K562 (cell line): ENCODE data around the gene JAKMIP1. TPM values are rescaled to one million over a fixed set of nuclear protein-coding genes. Genes with fewer than 3 reads are reported as not detected.

Source experiments
- ATAC-seq: fragments of 200-7000 bp; cut with Tn5 transposase; 3 replicates; pipeline ENCODE4 v1.9.1; 2020; ENCODE audit warnings: moderate library complexity
- BruUV-seq: library from RNA; stranded (reverse); fragments of 400-500 nt; replicated peaks from 2 replicates; lab custom pipeline; 2021; lab: Mats Ljungman, UMichigan
- CTCF ChIA-PET: fragments of 300-600 bp; formaldehyde crosslinking; extraction: SDS; loops from one replicate; lab custom pipeline; 2021; ENCODE audit warnings: low intra/inter-chr PET ratio; lab: Yijun Ruan, JAX
- POLR2A ChIA-PET: fragments of 300-600, 350-650 bp; sonication (Branson Sonifier 250); formaldehyde crosslinking; extraction: SDS; loops from one replicate; lab custom pipeline; 2021; ENCODE audit warnings: antibody characterized with exemption, inconsistent platforms; lab: Yijun Ruan, JAX
- DNase-seq, 4 experiments: peaks; one replicate each; pipeline versions ENCODE4 v3.0.0 to v3.0.0-alpha.2; 2011 to 2018; ENCODE audit warnings: low spot score in 3 of 4, mixed read lengths in 3 of 4; ENCODE audit errors: extremely low read depth in 1 of 4
- FAIRE-seq: peaks from 2 replicates; lab custom pipeline; 2011; peaks lifted over from hg19 to GRCh38; lab: Jason Lieb, UNC
- H2AFZ ChIP-seq: 2 replicates; pipeline ENCODE4 v1.6.0; 2011; ENCODE audit warnings: low read depth, low read length, control low read depth, inconsistent platforms
- H3K27ac ChIP-seq: fragments of 200-600 bp; 3 replicates; pipeline ENCODE4 v1.8.0; 2011; ENCODE audit warnings: low read depth, mild to moderate bottlenecking, control low read depth, inconsistent platforms, low read length, moderate library complexity, mixed read lengths; ENCODE audit errors: extremely low read depth
- H3K27me3 ChIP-seq, 2 experiments: fragments of 300-600 bp in 1 of 2; 2 replicates in 1 of 2; 3 replicates in 1 of 2; pipeline versions ENCODE4 v1.6.0 to v1.8.0; 2011; ENCODE audit warnings: inconsistent platforms in 2 of 2, low read length in 2 of 2, mild to moderate bottlenecking in 1 of 2, mixed read lengths in 1 of 2, moderate library complexity in 1 of 2; ENCODE audit not compliant: control insufficient read depth in 2 of 2, insufficient read depth in 2 of 2
- H3K36me3 ChIP-seq: fragments of 300-600 bp; 3 replicates; pipeline ENCODE4 v1.8.0; 2011; ENCODE audit warnings: mild to moderate bottlenecking, low read length, inconsistent platforms; ENCODE audit not compliant: control insufficient read depth, insufficient read depth
- H3K4me1 ChIP-seq, 2 experiments: fragments of 200-600 bp in 1 of 2; replicated peaks in 1 of 2; 2 replicates in 1 of 2; 3 replicates in 1 of 2; pipeline versions ENCODE4 v1.5.1 to v1.8.0; 2011; ENCODE audit warnings: inconsistent platforms in 2 of 2, low read length in 2 of 2, mild to moderate bottlenecking in 1 of 2, mixed read lengths in 1 of 2, moderate library complexity in 1 of 2; ENCODE audit not compliant: control insufficient read depth in 2 of 2, insufficient read depth in 2 of 2
- H3K4me2 ChIP-seq: 2 replicates; pipeline ENCODE4 v1.6.1; 2011; ENCODE audit warnings: low read length, control low read depth, inconsistent platforms, mixed read lengths; ENCODE audit not compliant: insufficient read depth
- H3K4me3 ChIP-seq: fragments of 200-600 bp; sonication (generic), shearing (Covaris generic); 2 replicates; pipeline ENCODE4 v1.5.1; 2016; ENCODE audit warnings: control low read depth, inconsistent platforms
- H3K79me2 ChIP-seq: fragments of 200-600 bp; 3 replicates; pipeline ENCODE4 v1.8.0; 2011; ENCODE audit warnings: low read length, inconsistent platforms; ENCODE audit not compliant: control insufficient read depth, insufficient read depth
- H3K9ac ChIP-seq, 2 experiments: 2 replicates each; pipeline versions ENCODE4 v1.6.0 to v1.6.1; 2011; ENCODE audit warnings: low read depth in 2 of 2, low read length in 2 of 2, control low read depth in 1 of 2, inconsistent platforms in 1 of 2, mild to moderate bottlenecking in 1 of 2, mixed read lengths in 1 of 2; ENCODE audit not compliant: insufficient read depth in 1 of 2
- H3K9me1 ChIP-seq: one replicate; pipeline ENCODE4 v1.6.0; 2011; ENCODE audit warnings: inconsistent platforms, mild to moderate bottlenecking, low read length, moderate library complexity; ENCODE audit not compliant: control insufficient read depth, insufficient read depth
- H3K9me3 ChIP-seq: replicated peaks from 2 replicates; pipeline ENCODE4 v1.5.1; 2011; ENCODE audit warnings: low read depth, low read length, inconsistent platforms; ENCODE audit not compliant: control insufficient read depth, insufficient read depth
- H4K20me1 ChIP-seq: replicated peaks from 2 replicates; pipeline ENCODE4 v1.6.1; 2011; ENCODE audit warnings: low read length, inconsistent platforms, mixed read lengths; ENCODE audit not compliant: control insufficient read depth, insufficient read depth
- AFF4 ChIP-seq: sonication (generic); formaldehyde crosslinking; IDR thresholded peaks from 2 replicates; pipeline ENCODE4 v1.8.0; 2023; ENCODE audit warnings: mild to moderate bottlenecking, missing genetic modification reagents
- BCOR ChIP-seq: fragments of 450-650 bp; IDR thresholded peaks from 2 replicates; pipeline ENCODE4 v1.6.1; 2016
- BRCA1 ChIP-seq, 2 experiments: fragments of 450-650 bp in 1 of 2; sonication (generic) in 1 of 2; formaldehyde crosslinking in 1 of 2; IDR thresholded peaks; 2 replicates each; pipeline versions ENCODE4 v1.5.0 to v1.6.1; 2017 to 2020; ENCODE audit warnings: mild to moderate bottlenecking in 1 of 2, missing genetic modification reagents in 1 of 2
- EP300 ChIP-seq: IDR thresholded peaks from 2 replicates; pipeline ENCODE4 v1.6.1; 2012; ENCODE audit warnings: low read length, improper control_type of control experiment
- ETV5 ChIP-seq: sonication (generic); formaldehyde crosslinking; IDR thresholded peaks from 2 replicates; pipeline ENCODE4 v1.4.0; 2020; ENCODE audit warnings: low read depth, mild to moderate bottlenecking, missing genetic modification reagents
- FUS ChIP-seq: fragments of 200-400 bp; formaldehyde crosslinking; optimal IDR thresholded peaks from 2 replicates; pipeline ENCODE3; 2017; ENCODE audit warnings: low read depth, low read length
- GTF2F1 ChIP-seq: IDR thresholded peaks from 2 replicates; pipeline ENCODE4 v1.6.1; 2011; ENCODE audit warnings: low read depth, low read length, improper control_type of control experiment
- PHB ChIP-seq: fragments of 250-450 bp; sonication (Bioruptor Pico); IDR thresholded peaks from 2 replicates; pipeline ENCODE4 v1.5.0; 2021
- PHF21A ChIP-seq: fragments of 450-650 bp; IDR thresholded peaks from 2 replicates; pipeline ENCODE4 v1.6.1; 2017; ENCODE audit warnings: low read depth, borderline replicate concordance
- PRPF4 ChIP-seq: fragments of 200-400 bp; formaldehyde crosslinking; IDR thresholded peaks from one replicate; pipeline ENCODE4 v1.6.1; 2017; ENCODE audit warnings: low read length, low read depth, mild to moderate bottlenecking; ENCODE audit not compliant: insufficient read depth, poor library complexity, severe bottlenecking
- SIN3B ChIP-seq: fragments of 450-650 bp; IDR thresholded peaks from 2 replicates; pipeline ENCODE4 v1.6.1; 2017; ENCODE audit warnings: low read depth, mild to moderate bottlenecking, moderate library complexity
- ZNF551 ChIP-seq: fragments of 250-450 bp; sonication (Bioruptor Pico); IDR thresholded peaks from 2 replicates; pipeline ENCODE4 v1.5.0; 2021; ENCODE audit warnings: mild to moderate bottlenecking, moderate library complexity
- WGBS: fragments of 100-300 bp; shearing (Covaris generic); methylation state at CpG from one replicate; pipeline ENCODE4 v1.1.6; 2016; ENCODE audit warnings: low coverage, mixed read lengths; ENCODE audit not compliant: insufficient coverage; ENCODE audit errors: missing lambda C conversion rate; 5-methylcytosine and 5-hydroxymethylcytosine counted together
- in situ Hi-C: fragments of 300-500 bp; cut with MboI; formaldehyde crosslinking; loops from 4 replicates; pipeline ENCODE4 v1.15.0; 2018; ENCODE audit warnings: inconsistent platforms, mixed read lengths
- intact Hi-C: fragments of 100-400 bp; cut with micrococcal nuclease; formaldehyde crosslinking; loops from 2 replicates; pipeline ENCODE4 v1.14.2; 2022
- polyA plus RNA-seq, 8 experiments: library from polyadenylated mRNA; depleted of rRNA in 4 of 8; stranded (reverse) in 5 of 8; unstranded in 3 of 8; fragments of >200 nt; fragmentation: Nextera tagmentation in 2 of 8; fragmentation: Illumina TruSeq in 1 of 8; extraction: Ambion mirVana in 2 of 8; extraction: Trizol in 1 of 8; gene quantifications; 2 replicates each; pipeline versions ENCODE4 v1.2.1 to v1.2.3, GENCODE V29; 2011 to 2014; ENCODE audit warnings: inconsistent platforms in 1 of 8, missing spikeins in 1 of 8
- total RNA-seq, 7 experiments: library from RNA; depleted of rRNA in 6 of 7; stranded (reverse); fragments of >200 nt in 6 of 7; fragmentation: Illumina TruSeq in 2 of 7; extraction: Trizol in 2 of 7; gene quantifications; 2 replicates each; pipeline versions ENCODE4 v1.2.1 to v1.2.3, GENCODE V29; 2011 to 2021; ENCODE audit warnings: low replicate concordance in 1 of 7
- TF ChIP-seq, protein P1 (sequence below): fragments of 250-450 bp; sonication (Bioruptor Pico); IDR thresholded peaks from 2 replicates; pipeline ENCODE4 v1.4.0; 2020

The JAKMIP1 gene
- total and polyA plus RNA-seq, 9 of the 15 experiments (the other 6 are each of a cell fraction or from before 2014, with no cell fraction given), result not detected

- no peak for FAIRE-seq
- WGBS, result 0% methylated on average over 4 of the region's 4 CpGs
These were observed 21.6 kb downstream of the JAKMIP1 start for GRCh38 chr4:6178757-6179156.

More at GRCh38 chr4:6178757-6179156, 21.6 kb downstream of the JAKMIP1 start:
- H3K27ac ChIP-seq, result no peak overlapping the region
- H3K4me2 ChIP-seq, result no peak overlapping the region
- in situ Hi-C loops (no loop called here), intact Hi-C loops (no loop called here)
- BruUV-seq, result no TSS peak
- H3K36me3 ChIP-seq, result no peaks in the 10 kb centered on the region
- no peaks in the 10 kb centered on the region for H3K79me2 ChIP-seq
- no peaks in the 10 kb centered on the region; a peak in 1 of 5 replicates for H3K27me3 ChIP-seq
- TF ChIP-seq PHF21A, result no peak
- TF ChIP-seq FUS, result no peak
- no peak for TF ChIP-seq PRPF4
- no peak for TF ChIP-seq PHB (CRISPR knock-in tag)
- no peak for TF ChIP-seq SIN3B
- no peak for TF ChIP-seq BCOR
- TF ChIP-seq BRCA1 (IDR thresholded peaks at IDR 0.05), result no peak
- no peak for TF ChIP-seq BRCA1 (CRISPR knock-in tag; IDR thresholded peaks at IDR 0.05)
- TF ChIP-seq GTF2F1, result no peak
- TF ChIP-seq AFF4, result no peak
- TF ChIP-seq, protein P1, sequence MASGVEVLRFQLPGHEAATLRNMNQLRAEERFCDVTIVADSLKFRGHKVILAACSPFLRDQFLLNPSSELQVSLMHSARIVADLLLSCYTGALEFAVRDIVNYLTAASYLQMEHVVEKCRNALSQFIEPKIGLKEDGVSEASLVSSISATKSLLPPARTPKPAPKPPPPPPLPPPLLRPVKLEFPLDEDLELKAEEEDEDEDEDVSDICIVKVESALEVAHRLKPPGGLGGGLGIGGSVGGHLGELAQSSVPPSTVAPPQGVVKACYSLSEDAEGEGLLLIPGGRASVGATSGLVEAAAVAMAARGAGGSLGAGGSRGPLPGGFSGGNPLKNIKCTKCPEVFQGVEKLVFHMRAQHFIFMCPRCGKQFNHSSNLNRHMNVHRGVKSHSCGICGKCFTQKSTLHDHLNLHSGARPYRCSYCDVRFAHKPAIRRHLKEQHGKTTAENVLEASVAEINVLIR (CRISPR knock-in tag), result no peak
- TF ChIP-seq EP300, result no peak
- TF ChIP-seq ETV5 (CRISPR knock-in tag), result no peak
- TF ChIP-seq ZNF551 (CRISPR knock-in tag), result no peak
- no peaks in the 10 kb centered on the region for H3K4me1 ChIP-seq
- no peaks in the 10 kb centered on the region for H4K20me1 ChIP-seq
- H3K9me1 ChIP-seq, result no peaks in the 10 kb centered on the region
- ChIA-PET CTCF (no interaction called here), POLR2A (no interaction called here)
- DNase-seq (no peak), ATAC-seq (no peak)
- no peak overlapping the region for H2AFZ ChIP-seq
- no peak overlapping the region for H3K4me3 ChIP-seq
- H3K9ac ChIP-seq, result no peak overlapping the region
- no peaks in the 10 kb centered on the region for H3K9me3 ChIP-seq
